Left ventricle myocardium inferior (tissue), 1 donor: ENCODE measurements around the gene SYK. TPM values are rescaled to one million over a fixed set of nuclear protein-coding genes. Genes with fewer than 3 reads are reported as not detected.

Experiments
- DNase-seq: peaks from one replicate; pipeline ENCODE4 v3.0.0-alpha.2; 2020
- H3K27ac ChIP-seq: fragments of 200-600 bp; replicated peaks from 2 replicates; pipeline ENCODE4 v1.8.0; 2021
- H3K27me3 ChIP-seq: fragments of 200-600 bp; 2 replicates; pipeline ENCODE4 v1.8.0; 2021; ENCODE audit warnings: low read depth
- H3K36me3 ChIP-seq: fragments of 200-600 bp; 2 replicates; pipeline ENCODE4 v1.8.0; 2021
- H3K4me1 ChIP-seq: fragments of 200-600 bp; 2 replicates; pipeline ENCODE4 v1.8.0; 2021
- H3K4me3 ChIP-seq: fragments of 200-600 bp; 2 replicates; pipeline ENCODE4 v1.8.0; 2021; ENCODE audit warnings: mild to moderate bottlenecking, moderate library complexity
- H3K9me3 ChIP-seq: fragments of 200-600 bp; replicated peaks from 2 replicates; pipeline ENCODE4 v1.8.0; 2021
- CTCF ChIP-seq: fragments of 200-600 bp; IDR thresholded peaks from 2 replicates; pipeline ENCODE4 v1.8.0; 2021; ENCODE audit warnings: antibody characterized with exemption, mild to moderate bottlenecking, borderline replicate concordance
- intact Hi-C: fragments of 100-400 bp; cut with micrococcal nuclease; formaldehyde crosslinking; loops from one replicate; pipeline ENCODE4 v1.11.0; 2022
- total RNA-seq: library from RNA; stranded (reverse); fragmentation: NEBNext Ultra II Directional; extraction: Animal tissue kit (Norgen Biotek cat#: 25700); gene quantifications from one replicate; pipeline ENCODE4 v1.2.1, GENCODE V29; 2021
- donor health status: DM: no; HTN: yes; CAD: no; lungs with severe emphysema.

Gene SYK
- total RNA-seq, 1 donor from 2014 or later = 5.4 TPM

- no peaks in the 10 kb centered on the region for H3K27me3 ChIP-seq
- intact Hi-C loops = loop anchor here (10.0 kb wide), 2 partner anchors 717 to 1267 kb away; no protein-coding TSS in a partner anchor
- no peaks in the 10 kb centered on the region for H3K36me3 ChIP-seq
- no peak overlapping the region for H3K27ac ChIP-seq
- H3K4me3 ChIP-seq = no peak overlapping the region
- no peak for DNase-seq
- TF ChIP-seq CTCF = no peak
- H3K4me1 ChIP-seq = peaks cover 8% of the 10 kb centered on the region
- no peaks in the 10 kb centered on the region for H3K9me3 ChIP-seq
Measured at GRCh38 chr9:90861826-90862740, 60.5 kb downstream of the SYK start.

GRCh38 chr9:90864779-90865178, 63.2 kb downstream of the SYK start:
- intact Hi-C loops = loop anchor here (10.0 kb wide), 2 partner anchors 720 to 1270 kb away; no protein-coding TSS in a partner anchor
- no peak overlapping the region for H3K27ac ChIP-seq
- no peaks in the 10 kb centered on the region for H3K36me3 ChIP-seq
- DNase-seq = no peak
- H3K9me3 ChIP-seq = no peaks in the 10 kb centered on the region
- no peaks in the 10 kb centered on the region for H3K4me1 ChIP-seq
- no peak overlapping the region for H3K4me3 ChIP-seq
- H3K27me3 ChIP-seq = no peaks in the 10 kb centered on the region
- TF ChIP-seq CTCF = no peak

GRCh38 chr9:90867101-90867500, 65.5 kb downstream of the SYK start:
- Histone ChIP-seq H3K36me3 (no peaks in the 10 kb centered on the region), H3K27ac (no peak overlapping the region), H3K9me3 (no peaks in the 10 kb centered on the region), H3K4me1 (no peaks in the 10 kb centered on the region), H3K4me3 (no peak overlapping the region), H3K27me3 (no peaks in the 10 kb centered on the region)
- intact Hi-C loops = loop anchor here (10.0 kb wide), 2 partner anchors 722 to 1272 kb away; no protein-coding TSS in a partner anchor
- no peak for TF ChIP-seq CTCF
- no peak for DNase-seq

GRCh38 chr9:90868555-90868954, 66.9 kb downstream of the SYK start:
- DNase-seq = no peak
- H3K9me3 ChIP-seq = no peaks in the 10 kb centered on the region
- H3K4me1 ChIP-seq = no peaks in the 10 kb centered on the region
- TF ChIP-seq CTCF = no peak
- H3K36me3 ChIP-seq = no peaks in the 10 kb centered on the region
- intact Hi-C loops = loop anchor here (10.0 kb wide), 2 partner anchors 724 to 1274 kb away; no protein-coding TSS in a partner anchor
- no peaks in the 10 kb centered on the region for H3K27me3 ChIP-seq
- H3K4me3 ChIP-seq = no peak overlapping the region
- H3K27ac ChIP-seq = no peak overlapping the region

GRCh38 chr9:90869361-90869760, 67.7 kb downstream of the SYK start:
- TF ChIP-seq CTCF = no peak
- no peaks in the 10 kb centered on the region for H3K27me3 ChIP-seq
- H3K4me3 ChIP-seq = no peak overlapping the region
- intact Hi-C loops = loop anchor here (10.0 kb wide), 2 partner anchors 725 to 1275 kb away; no protein-coding TSS in a partner anchor
- H3K9me3 ChIP-seq = no peaks in the 10 kb centered on the region
- no peak overlapping the region for H3K27ac ChIP-seq
- H3K4me1 ChIP-seq = no peaks in the 10 kb centered on the region
- no peak for DNase-seq
- no peaks in the 10 kb centered on the region for H3K36me3 ChIP-seq
